Medulla oblongata (tissue), 1 donor: ENCODE data around the gene LONRF2.

Experiments
- DNase-seq: peaks from one replicate; pipeline ENCODE4 v3.0.0-alpha.2; 2015; ENCODE audit errors: extremely low spot score

Gene LONRF2

DNA sequence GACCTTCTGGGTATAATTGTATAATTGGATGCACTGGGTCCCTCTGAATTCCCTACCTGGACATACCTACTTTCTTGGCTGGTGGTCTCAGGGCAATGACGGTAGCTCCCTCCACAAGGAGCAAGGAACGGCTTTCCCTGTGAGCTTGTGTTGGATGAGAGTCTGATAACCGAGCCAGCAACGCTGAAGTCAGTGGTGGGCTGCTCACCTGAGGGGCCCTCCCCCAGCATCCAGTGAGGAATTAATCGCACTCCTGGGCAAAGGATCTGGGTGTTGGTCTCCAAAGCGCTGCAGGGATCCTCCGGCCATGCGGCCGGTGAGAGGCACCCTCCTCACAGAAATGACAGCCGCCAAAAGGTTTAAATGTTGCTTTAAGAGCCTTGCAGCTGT is 47.1 kb downstream of the LONRF2 start:
- DNase-seq, result no peak

GRCh38 chr2:100274566-100275199 is 47.6 kb downstream of the LONRF2 start:
- no peak for DNase-seq

- no peak for DNase-seq
Measured at GRCh38 chr2:100274076-100274475, 48.2 kb downstream of the LONRF2 start.

DNA sequence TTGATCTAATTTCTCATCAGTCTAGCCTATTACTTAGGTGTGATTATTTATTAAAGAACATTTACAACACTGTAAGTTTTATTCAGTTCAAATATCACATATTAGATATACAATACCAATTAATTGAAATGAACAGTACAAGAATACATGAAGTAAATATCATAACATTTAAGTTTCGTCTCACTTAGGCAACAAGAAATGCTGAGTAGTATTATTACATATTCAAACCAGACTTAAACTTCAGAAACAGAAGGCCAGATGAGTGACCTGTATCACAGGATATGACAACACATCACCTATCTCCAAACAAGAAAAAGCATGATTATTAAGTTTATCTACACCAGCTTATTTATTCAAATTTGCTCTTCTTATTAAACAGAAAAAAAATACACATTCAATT is 48.9 kb downstream of the LONRF2 start:
- no peak for DNase-seq

DNA sequence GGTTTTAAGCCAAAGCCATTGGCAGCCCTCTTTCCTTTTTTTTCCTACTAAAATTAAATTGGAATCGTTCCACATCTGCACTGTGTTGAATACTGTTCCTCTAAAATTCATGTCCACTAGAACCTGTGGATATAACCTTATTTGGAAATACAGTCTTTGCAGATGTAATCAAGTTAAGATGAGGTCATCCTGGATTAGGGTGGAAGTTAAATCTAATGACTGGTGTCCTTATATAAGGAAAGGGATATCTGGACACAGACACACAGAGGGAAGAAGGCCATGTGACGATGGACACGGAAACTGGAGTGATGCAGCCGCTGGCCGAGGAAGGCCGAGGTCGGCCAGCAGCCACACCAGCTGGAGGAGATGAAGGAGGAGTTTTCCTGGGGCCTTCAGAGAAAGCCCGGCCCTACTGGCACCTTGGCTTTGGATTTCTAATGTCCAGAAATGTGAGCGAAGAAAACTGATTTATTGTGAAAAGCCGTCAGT is 49.4 kb downstream of the LONRF2 start:
- DNase-seq, result no peak

- no peak for DNase-seq
Measured at GRCh38 chr2:100271210-100271609, 51.1 kb downstream of the LONRF2 start.

DNA sequence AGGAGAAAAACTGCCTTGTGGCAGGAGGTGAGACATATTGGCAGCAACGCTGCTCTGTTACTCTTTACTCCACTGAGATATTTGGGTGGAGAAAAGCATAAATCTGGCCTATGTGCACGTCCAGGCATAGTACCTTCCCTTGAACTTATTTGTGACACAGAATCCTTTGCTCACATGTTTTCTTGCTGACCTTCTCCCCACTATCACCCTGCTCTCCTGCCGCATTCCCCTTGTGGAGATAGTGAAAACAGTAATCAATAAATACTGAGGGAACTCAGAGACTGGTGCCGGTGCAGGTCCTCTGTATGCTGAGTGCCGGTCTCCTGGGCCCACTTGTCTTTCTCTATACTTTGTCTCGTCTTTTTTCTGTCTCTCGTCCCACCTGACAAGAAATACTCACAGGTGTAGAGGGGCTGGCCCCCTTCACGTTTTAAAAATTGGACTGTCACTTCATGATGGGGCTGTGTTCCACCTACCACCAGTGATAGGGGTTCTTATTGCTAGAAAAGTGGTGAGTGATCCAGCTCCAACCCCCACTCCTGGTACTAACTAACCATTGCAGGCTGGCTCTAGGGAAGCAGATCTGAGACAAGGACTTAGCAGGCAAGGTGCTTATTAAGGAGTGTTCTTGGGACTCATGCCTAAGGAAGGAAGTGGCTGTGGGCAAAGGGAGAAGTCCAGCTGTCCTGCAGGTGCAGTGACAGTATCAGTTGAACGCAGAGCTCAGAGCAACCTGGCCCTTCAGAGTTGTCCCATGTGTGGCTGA is 51.7 kb downstream of the LONRF2 start:
- no peak for DNase-seq

DNA sequence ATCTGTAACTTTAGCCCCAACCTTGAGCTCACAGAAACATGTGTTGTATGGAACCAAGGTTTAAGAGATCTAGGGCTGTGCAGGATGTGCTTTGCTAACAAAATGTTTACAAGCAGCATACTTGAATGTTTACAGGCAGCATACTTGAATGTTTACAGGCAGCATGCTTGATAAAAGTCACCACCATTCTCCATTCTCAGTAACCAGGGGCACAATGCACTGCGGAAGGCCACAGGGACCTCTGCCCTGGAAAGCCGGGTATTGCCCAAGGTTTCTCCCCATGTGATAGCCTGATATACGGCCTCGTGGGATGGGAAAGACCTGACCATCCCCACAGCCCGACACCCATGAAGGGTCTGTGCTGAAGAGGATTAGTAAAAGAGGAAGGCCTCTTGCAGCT is 52.4 kb downstream of the LONRF2 start:
- no peak for DNase-seq

- no peak for DNase-seq
Measured at GRCh38 chr2:100268986-100269385, 53.3 kb downstream of the LONRF2 start.

- no peak for DNase-seq
Measured at GRCh38 chr2:100267751-100268150, 54.5 kb downstream of the LONRF2 start.

- DNase-seq, result no peak
Measured at GRCh38 chr2:100266126-100266525, 56.2 kb downstream of the LONRF2 start.

DNA sequence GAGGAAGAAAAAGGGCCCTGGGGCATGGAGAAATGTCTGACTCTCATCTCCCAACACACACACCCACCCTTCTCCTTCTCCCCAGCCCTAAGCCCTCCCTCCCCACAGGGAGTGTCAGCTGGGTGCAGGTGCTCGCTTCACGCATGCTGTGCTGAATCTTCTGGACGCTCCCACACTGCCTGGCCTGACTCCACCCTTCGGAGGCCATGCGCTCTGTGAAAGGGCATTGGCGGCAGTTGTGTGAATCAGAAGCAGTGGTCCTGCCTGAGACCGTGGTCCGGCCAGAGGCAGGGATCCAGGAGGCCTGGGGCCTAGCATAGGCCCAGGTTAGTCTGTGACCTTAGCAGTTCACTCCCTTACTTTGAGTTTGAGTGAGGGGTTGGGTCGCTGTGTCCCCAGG is 57.1 kb downstream of the LONRF2 start:
- no peak for DNase-seq

DNA sequence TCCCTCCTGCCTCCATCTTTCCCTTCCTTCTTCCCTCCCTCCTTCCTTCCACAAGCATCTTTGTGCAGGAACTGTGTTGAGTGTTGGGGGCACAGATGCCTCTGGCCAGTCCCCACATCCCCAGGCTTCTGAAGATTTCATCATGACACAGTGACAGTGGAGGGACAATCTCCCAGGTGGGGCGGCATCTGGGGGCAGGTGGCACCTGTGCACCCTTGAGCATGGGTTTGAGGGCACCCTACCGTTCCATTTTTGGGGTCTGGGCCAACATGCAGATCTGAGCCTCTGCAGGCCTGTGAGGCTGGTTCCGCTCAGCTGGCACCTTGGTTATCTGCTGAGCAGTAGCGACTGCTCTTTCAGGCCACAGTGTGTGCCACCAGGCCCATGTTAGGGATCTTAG is 57.6 kb downstream of the LONRF2 start:
- no peak for DNase-seq

- no peak for DNase-seq
Measured at GRCh38 chr2:100264121-100264520, 58.2 kb downstream of the LONRF2 start.

DNA sequence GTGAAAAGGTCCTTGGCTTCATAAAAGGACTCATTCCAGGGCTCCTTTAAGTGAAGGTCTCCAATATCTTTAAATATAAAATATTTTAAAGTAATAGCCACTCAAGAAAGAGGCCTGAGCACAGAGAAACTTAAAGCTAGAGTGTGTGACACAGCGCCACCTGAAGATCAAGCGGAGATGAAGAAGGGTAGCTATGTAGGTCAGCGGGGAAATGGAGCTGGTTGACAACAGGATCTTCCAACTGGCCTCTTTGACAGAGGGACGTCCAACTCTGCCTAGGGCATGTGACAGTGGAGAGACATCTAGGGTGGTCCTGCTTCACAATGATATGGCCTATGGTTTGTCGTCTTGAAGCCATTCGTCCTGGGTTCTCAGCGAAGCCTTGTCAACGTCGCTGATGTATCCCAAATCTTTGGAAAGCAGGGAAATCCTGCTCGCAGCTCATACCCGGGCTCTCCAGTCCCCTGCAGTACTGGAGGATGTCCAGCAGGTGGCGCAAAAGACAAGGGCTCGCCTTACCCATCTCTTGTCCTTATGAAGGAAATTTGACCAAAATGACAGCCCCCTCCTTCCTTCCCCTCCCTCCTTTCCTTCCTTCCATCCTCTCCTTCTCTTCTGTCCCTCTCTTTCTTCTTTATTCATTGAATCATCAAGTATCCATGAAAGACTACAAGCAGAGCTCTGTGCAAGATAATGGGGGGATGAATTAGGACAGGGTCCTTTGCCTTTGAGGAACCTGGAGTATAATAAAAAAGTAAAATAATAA is 59.6 kb downstream of the LONRF2 start:
- peak; percentile 82 for DNase-seq

DNA sequence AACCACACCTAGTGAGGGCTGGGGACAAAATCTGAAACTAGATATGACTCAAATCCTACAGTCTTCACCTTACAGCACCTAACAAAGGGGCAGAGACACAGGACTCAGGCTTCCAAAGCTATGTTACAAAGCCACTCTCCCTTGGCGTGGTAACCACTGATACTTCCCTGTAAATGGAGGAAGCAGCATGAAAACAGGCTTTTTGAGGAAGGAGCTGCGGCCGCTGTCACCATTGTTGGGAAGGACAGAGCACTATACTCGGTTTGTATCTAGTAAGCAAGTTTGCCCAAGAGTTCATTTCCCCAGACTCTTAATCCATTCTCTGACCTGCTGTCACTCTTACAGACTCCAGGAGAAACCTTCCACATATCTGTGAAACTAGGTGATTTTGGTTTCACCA is 60.3 kb downstream of the LONRF2 start:
- DNase-seq, result peak; percentile 74

DNA sequence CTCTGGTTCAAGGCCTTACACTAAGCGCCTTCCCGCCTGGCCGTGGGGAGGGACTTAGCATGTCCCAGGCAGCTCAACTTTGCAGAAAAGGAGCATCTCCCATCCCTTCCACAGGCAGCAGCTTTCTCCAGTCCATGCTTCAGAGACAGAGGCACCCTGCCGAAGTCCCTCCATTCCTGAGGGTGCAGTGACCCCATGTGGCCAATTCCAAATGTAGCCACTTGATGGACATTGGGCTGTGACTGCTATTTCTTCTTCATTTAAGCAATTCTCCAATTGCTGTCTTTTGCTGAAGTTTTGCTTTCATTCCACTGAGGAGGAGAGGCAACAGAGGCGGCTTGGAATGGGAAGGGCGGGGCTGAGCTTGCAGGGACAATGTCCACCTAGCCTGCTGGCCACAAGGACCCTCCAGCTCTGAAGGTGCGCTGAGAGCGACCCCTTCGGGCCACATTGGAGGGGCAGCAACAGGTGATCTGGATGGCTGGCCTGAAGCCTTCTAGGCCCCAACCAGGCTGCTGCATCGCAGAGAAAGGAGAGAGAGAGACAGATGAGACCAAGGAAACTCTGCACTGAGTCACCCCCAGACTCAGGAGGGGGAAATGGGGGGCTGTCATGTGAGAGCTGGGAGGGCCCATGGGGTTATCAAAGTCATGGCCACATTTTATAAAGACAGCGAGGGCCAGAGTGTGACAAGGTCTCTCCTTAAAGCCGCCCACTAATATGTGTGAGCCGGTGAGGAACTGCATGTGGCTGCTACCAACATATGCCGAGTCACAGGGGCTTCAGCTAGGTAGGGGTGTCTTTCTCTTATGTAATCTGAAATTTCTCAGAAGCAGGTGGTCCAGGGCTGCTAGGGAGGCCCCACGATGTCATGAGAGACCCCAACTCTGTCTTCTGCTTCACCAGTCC is 61.3 kb downstream of the LONRF2 start:
- peak; percentile 85 for DNase-seq

DNA sequence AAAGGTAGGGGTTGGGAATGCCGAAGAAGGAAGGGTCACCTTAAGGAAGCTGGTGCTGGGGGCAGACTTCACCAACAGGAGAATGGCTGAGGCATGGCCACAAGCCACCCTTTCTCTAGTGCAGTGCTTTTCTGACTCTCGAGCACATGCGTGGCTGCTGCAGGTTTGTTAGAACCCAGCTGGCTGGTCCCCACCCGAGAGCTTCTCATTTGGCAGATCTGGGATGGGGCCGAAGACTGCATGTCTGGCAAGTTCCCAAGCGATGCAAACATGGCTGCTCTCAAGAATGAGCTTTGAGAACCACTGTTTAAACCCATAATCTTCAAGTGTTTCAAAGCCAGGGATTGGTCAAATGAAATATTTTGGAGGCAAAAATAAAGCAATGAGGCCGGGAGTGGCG is 63.2 kb downstream of the LONRF2 start:
- no peak for DNase-seq

DNA sequence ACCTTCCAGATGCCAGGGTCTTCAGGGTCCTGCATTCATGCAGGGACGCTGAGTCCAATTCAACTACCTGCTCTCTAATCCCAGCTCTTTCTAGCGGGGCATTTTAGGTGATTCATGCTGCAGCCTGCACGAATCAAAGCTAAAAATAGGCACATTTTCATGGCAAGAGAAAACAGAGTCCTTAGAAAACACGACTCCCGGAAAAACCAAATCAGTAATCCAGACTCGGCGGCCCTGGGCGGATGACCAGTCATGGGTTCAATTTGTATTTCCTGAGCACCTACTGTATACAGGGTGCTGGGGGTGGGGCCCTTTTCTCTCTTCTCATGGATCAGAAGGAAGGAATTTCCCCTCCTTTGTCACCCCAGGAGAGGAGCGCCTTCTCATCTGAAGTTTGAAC is 64.4 kb downstream of the LONRF2 start:
- no peak for DNase-seq

GRCh38 chr2:100256849-100257248 is 65.5 kb downstream of the LONRF2 start:
- no peak for DNase-seq

- no peak for DNase-seq
Measured at GRCh38 chr2:100256416-100256815, 65.9 kb downstream of the LONRF2 start.
